Epithelial cell of prostate (primary cell): ENCODE data around the gene BRAT1.

Experiments
- DNase-seq: peaks from one replicate; pipeline ENCODE4 v3.0.0-alpha.2; 2011; ENCODE audit warnings: low read depth, low spot score
- H3K27ac ChIP-seq: fragments of 450-650 bp; 2 replicates; pipeline ENCODE4 v1.5.1; 2017; ENCODE audit warnings: mild to moderate bottlenecking

Gene BRAT1

GRCh38 chr7:2527505-2528467, 27.5 kb downstream of the BRAT1 start:
- no peak overlapping the region for H3K27ac ChIP-seq

GRCh38 chr7:2526659-2527504, 28.4 kb downstream of the BRAT1 start:
- no peak for DNase-seq
- H3K27ac ChIP-seq: no peak overlapping the region

More at GRCh38 chr7:2527505-2528467, 27.5 kb downstream of the BRAT1 start:
- no peak for DNase-seq

GRCh38 chr7:2525658-2526630, 29.4 kb downstream of the BRAT1 start:
- DNase-seq: no peak
- no peak overlapping the region for H3K27ac ChIP-seq

- no peak for DNase-seq
- no peak overlapping the region for H3K27ac ChIP-seq
These were observed 30.3 kb downstream of the BRAT1 start for GRCh38 chr7:2524808-2525657.

GRCh38 chr7:2523941-2524807, 31.1 kb downstream of the BRAT1 start:
- peak overlapping the region; percentile 86 for H3K27ac ChIP-seq

GRCh38 chr7:2523461-2523936, 31.8 kb downstream of the BRAT1 start:
- DNase-seq: peak; percentile 49
- H3K27ac ChIP-seq: peak overlapping the region; percentile 86

More at GRCh38 chr7:2523941-2524807, 31.1 kb downstream of the BRAT1 start:
- peak; percentile 57 for DNase-seq

GRCh38 chr7:2522780-2523433, 32.4 kb downstream of the BRAT1 start:
- peak overlapping the region; percentile 86 for H3K27ac ChIP-seq
- DNase-seq: peak; percentile 88

- no peak for DNase-seq
These were observed 33.3 kb downstream of the BRAT1 start for GRCh38 chr7:2521952-2522591.

GRCh38 chr7:2521341-2521745, 34.0 kb downstream of the BRAT1 start:
- DNase-seq: no peak
- H3K27ac ChIP-seq: no peak overlapping the region

More at GRCh38 chr7:2521952-2522591, 33.3 kb downstream of the BRAT1 start:
- H3K27ac ChIP-seq: peak overlapping the region; percentile 86

GRCh38 chr7:2520761-2521290, 34.5 kb downstream of the BRAT1 start:
- H3K27ac ChIP-seq: no peak overlapping the region
- no peak for DNase-seq

- no peak for DNase-seq
- H3K27ac ChIP-seq: no peak overlapping the region
These were observed 35.1 kb downstream of the BRAT1 start for GRCh38 chr7:2520131-2520760.

GRCh38 chr7:2519119-2519930, 36.0 kb downstream of the BRAT1 start, which contains the start of gene LFNG:
LFNG (plus strand) TSS chr7:2519774; CDS start chr7:2519862, 88 bp downstream.
- DNase-seq: peak; percentile 55
- H3K27ac ChIP-seq: no peak within 1 kb of the TSS

- H3K27ac ChIP-seq: no peak overlapping the region
- DNase-seq: no peak
These were observed 36.6 kb downstream of the BRAT1 start for GRCh38 chr7:2518737-2519118.

GRCh38 chr7:2517678-2518507, 37.4 kb downstream of the BRAT1 start:
- DNase-seq: no peak
- no peak overlapping the region for H3K27ac ChIP-seq
